ENCODE results near the gene TCAIM. TPM values are rescaled to one million over a fixed set of nuclear protein-coding genes. Genes with fewer than 3 reads are reported as not detected.

Gene TCAIM
- total and polyA plus RNA-seq, 2 donors (not counting 3 experiments of a cell fraction or from before 2014, with no cell fraction given), result 9.2 to 18.2 TPM

- Histone ChIP-seq H3K27ac (ENCODE audit: insufficient read depth, low read depth, low read length) (no peak overlapping the region), H3K4me2 (ENCODE audit: insufficient read depth, low read length) (no peak overlapping the region), H2AFZ (ENCODE audit: low read depth, low read length) (no peak overlapping the region), H3K9ac (replicated peaks; ENCODE audit: extremely low read depth, insufficient read depth, low read length) (no peak overlapping the region), H4K20me1 (replicated peaks; ENCODE audit: control insufficient read depth, extremely low read depth, insufficient read depth, low read length) (no peaks in the 10 kb centered on the region), H3K4me1 (ENCODE audit: control insufficient read depth, extremely low read depth, insufficient read depth, low read length) (no peaks in the 10 kb centered on the region), H3K36me3 (ENCODE audit: control insufficient read depth in 2 of 2, extremely low read depth in 1 of 2, insufficient read depth in 2 of 2, low read length in 2 of 2) (peaks cover 0 to 2% of the 10 kb centered on the region in 2 experiments), H3K27me3 (ENCODE audit: control insufficient read depth in 2 of 2, insufficient read depth in 2 of 2, low read length in 2 of 2) (no peaks in the 10 kb centered on the region), H3K9me1 (replicated peaks; ENCODE audit: control insufficient read depth, extremely low read depth, insufficient read depth, low read length) (no peaks in the 10 kb centered on the region), H3K4me3 (replicated peaks in 1 of 3; ENCODE audit: insufficient read depth in 1 of 3, low read depth in 1 of 3, low read length in 3 of 3) (no peak overlapping the region), H3K9me3 (replicated peaks; ENCODE audit: control insufficient read depth, insufficient read depth, low read length) (no peaks in the 10 kb centered on the region), H3K79me2 (ENCODE audit: control insufficient read depth, insufficient read depth, low read length) (no peaks in the 10 kb centered on the region)
- no peak for DNase-seq (ENCODE audit: low read depth, low spot score)
- intact Hi-C loops (cut with micrococcal nuclease) (no loop called here), dilution Hi-C loops (cut with MboI; ENCODE audit: extremely low pct_ligation_motif_present, low sequenced_read_pairs) (no loop called here)
- BruUV-seq (replicated peaks), result no TSS peak
- no peak for TF ChIP-seq CTCF (IDR thresholded peaks at IDR 0.05; ENCODE audit: extremely low read depth in 1 of 2, insufficient read depth in 1 of 2, low read depth in 1 of 2, low read length in 2 of 2)
- TF ChIP-seq EZH2 (IDR thresholded peaks at IDR 0.05; ENCODE audit: borderline replicate concordance, low read depth, low read length, severe bottlenecking), result no peak
- TF ChIP-seq FOS (IDR thresholded peaks at IDR 0.05; ENCODE audit: borderline replicate concordance, insufficient read depth, low read length), result no peak
- TF ChIP-seq POLR2AphosphoS5 (IDR thresholded peaks at IDR 0.05; ENCODE audit: insufficient read depth, low read depth, low read length), result no peak
- no peak for TF ChIP-seq POLR2A (IDR thresholded peaks at IDR 0.05; ENCODE audit: low read depth, low read length)
- TF ChIP-seq GATA2 (IDR thresholded peaks at IDR 0.05; ENCODE audit: insufficient read depth, insufficient read length, low read depth, low read length), result no peak
- TF ChIP-seq, protein P1, sequence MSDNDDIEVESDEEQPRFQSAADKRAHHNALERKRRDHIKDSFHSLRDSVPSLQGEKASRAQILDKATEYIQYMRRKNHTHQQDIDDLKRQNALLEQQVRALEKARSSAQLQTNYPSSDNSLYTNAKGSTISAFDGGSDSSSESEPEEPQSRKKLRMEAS (IDR thresholded peaks at IDR 0.05; ENCODE audit: insufficient read depth, insufficient read length), result no peak
- no peak for TF ChIP-seq MYC (IDR thresholded peaks at IDR 0.05; ENCODE audit: low read depth, low read length)
- TF ChIP-seq JUN (IDR thresholded peaks at IDR 0.05; ENCODE audit: borderline replicate concordance, insufficient read depth, insufficient read length, low read depth), result no peak
- POLR2A ChIA-PET, result no interaction called here
- FAIRE-seq, result no peak
- CTCF ChIA-PET, result no interaction called here
Measured at GRCh38 chr3:44365952-44366351, 27.4 kb downstream of the TCAIM start.
